ENCODE data around the gene ZNF664.
"Not testable (repeated sequence)": the region's sequence is repeated elsewhere in the genome, so short reads cannot be mapped to it uniquely, and the experiment has no call there.

ZNF664 gene

GRCh38 chr12:123946516-123947505 is 26.2 kb upstream of the ZNF664 start:
- not testable (repeated sequence) for H3K4me3 Mint-ChIP-seq; H3K27ac Mint-ChIP-seq; H3K9me3 Mint-ChIP-seq; H3K27me3 Mint-ChIP-seq (ENCODE audit: low read depth); H3K36me3 Mint-ChIP-seq (ENCODE audit: low read depth); H3K4me1 Mint-ChIP-seq (ENCODE audit: low read depth); DNase-seq (ENCODE audit: low spot score)

DNA sequence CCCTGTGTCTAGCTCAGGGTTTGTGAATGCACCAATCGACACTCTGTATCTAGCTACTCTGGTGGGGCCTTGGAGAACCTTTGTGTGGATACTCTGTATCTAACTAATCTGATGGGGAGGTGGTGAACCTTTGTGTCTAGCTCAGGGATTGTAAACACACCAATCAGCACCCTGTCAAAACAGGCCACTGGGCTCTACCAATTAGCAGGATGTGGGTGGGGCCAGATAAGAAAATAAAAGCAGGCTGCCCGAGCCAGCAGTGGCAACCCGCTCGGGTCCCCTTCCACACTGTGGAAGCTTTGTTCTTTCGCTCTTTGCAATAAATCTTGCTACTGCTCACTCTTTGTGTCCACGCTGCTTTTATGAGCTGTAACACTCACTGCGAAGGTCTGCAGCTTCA is 25.5 kb upstream of the ZNF664 start:
- not testable (repeated sequence) for H3K36me3 Mint-ChIP-seq (ENCODE audit: low read depth); H3K9me3 Mint-ChIP-seq; H3K4me3 Mint-ChIP-seq; DNase-seq (ENCODE audit: low spot score); H3K27me3 Mint-ChIP-seq (ENCODE audit: low read depth); H3K27ac Mint-ChIP-seq; H3K4me1 Mint-ChIP-seq (ENCODE audit: low read depth)

DNA sequence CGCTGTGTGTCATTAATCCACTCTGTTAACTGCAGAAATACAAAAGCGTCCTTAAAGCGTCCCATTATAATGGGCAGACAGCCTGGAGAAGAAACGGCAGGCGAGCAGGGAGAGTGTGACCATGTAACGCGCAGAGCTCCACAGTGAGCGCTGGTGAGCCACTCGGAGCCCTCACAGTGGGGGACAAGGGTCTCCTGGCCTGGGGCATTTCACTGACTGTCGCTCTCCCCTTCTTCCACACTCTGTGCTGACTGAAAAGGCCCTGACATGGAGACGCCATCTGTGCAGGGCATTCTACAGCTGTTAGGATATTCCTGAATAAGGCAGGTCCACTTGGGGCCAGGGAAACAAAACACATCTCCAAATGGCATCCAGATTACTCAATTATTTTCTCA is 24.6 kb upstream of the ZNF664 start:
- Mint-ChIP-seq H3K4me3 (no peak overlapping the region), H3K4me1 (ENCODE audit: low read depth) (no peaks in the 10 kb centered on the region), H3K36me3 (ENCODE audit: low read depth) (no peaks in the 10 kb centered on the region), H3K9me3 (no peaks in the 10 kb centered on the region), H3K27me3 (ENCODE audit: low read depth) (no peaks in the 10 kb centered on the region), H3K27ac (no peak overlapping the region)
- DNase-seq (ENCODE audit: low spot score) = no peak

DNA sequence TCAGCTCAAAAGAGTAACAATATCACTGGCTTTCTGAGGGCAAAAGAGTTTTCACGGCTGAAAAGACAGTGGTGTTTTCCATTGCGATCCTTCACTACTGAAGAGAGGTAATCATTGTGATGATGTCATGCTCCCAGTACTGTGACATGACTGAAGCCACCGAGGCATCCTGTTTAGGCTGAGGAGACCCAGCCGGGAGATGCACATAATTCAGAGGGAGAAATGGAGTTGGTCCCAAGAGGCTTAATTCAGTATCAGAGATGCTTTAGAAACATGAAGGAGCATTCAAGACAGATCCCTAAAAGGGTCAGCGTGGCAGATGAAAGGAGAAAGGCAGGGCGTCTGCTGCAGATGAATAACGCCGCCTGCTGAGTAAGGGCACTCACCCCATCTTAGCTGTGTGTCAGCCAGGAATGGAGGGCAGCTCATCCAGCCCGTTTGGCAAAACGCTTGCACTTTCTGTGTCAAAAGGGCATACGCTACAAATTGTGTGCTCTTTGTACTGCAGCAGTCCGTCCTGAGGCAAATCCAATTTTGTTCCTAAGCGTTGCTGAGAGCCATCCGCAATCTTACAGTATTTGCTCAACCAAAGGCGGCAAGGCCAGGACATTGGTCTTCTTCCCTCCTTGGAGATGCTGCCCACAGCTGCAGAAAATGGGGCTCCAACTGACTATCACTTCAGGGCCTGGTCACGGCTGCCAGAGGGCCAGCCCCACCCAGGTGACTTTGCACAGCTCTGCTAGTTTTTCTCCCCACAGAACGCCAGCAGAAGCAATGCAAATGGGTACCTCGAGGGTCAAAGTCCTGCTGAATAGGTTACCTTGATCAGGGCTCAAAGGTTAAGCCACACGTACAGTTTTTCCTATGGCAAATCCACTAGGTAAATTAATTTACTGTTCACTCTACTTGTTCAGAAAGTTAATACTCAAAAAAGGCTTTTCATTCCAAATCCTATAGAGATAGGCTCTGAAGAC is 23.9 kb upstream of the ZNF664 start:
- no peaks in the 10 kb centered on the region for H3K9me3 Mint-ChIP-seq
- no peak for DNase-seq (ENCODE audit: low spot score)
- no peaks in the 10 kb centered on the region for H3K36me3 Mint-ChIP-seq (ENCODE audit: low read depth)
- H3K4me1 Mint-ChIP-seq (ENCODE audit: low read depth) = no peaks in the 10 kb centered on the region
- H3K27me3 Mint-ChIP-seq (ENCODE audit: low read depth) = no peaks in the 10 kb centered on the region
- no peak overlapping the region for H3K27ac Mint-ChIP-seq
- H3K4me3 Mint-ChIP-seq = no peak overlapping the region

DNA sequence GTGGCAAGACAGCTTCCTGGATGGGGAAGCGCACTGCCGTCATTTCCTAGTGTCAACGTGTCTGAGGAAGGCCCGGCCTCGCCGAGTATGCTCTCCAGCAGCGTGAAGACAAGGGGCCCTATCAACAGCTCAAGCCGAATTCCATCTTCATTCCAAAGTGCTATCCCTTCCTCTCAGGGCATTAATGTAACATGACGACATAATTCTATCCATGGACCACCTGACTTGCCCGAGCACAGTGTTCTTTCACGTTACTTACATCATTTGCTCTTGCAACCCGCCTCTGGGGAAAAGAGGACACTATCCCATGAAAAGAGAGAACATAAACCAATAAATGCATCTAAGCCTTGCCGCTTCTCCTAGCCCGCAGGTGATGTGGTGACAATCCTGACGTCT is 23.2 kb upstream of the ZNF664 start:
- no peaks in the 10 kb centered on the region for H3K9me3 Mint-ChIP-seq
- H3K4me3 Mint-ChIP-seq = no peak overlapping the region
- H3K27me3 Mint-ChIP-seq (ENCODE audit: low read depth) = no peaks in the 10 kb centered on the region
- DNase-seq (ENCODE audit: low spot score) = no peak
- H3K27ac Mint-ChIP-seq = no peak overlapping the region
- H3K36me3 Mint-ChIP-seq (ENCODE audit: low read depth) = no peaks in the 10 kb centered on the region
- H3K4me1 Mint-ChIP-seq (ENCODE audit: low read depth) = no peaks in the 10 kb centered on the region

GRCh38 chr12:123950476-123951349 is 22.3 kb upstream of the ZNF664 start:
- no peak overlapping the region for H3K4me3 Mint-ChIP-seq
- H3K27me3 Mint-ChIP-seq (ENCODE audit: low read depth) = no peaks in the 10 kb centered on the region
- no peak for DNase-seq (ENCODE audit: low spot score)
- no peaks in the 10 kb centered on the region for H3K9me3 Mint-ChIP-seq
- H3K4me1 Mint-ChIP-seq (ENCODE audit: low read depth) = no peaks in the 10 kb centered on the region
- no peaks in the 10 kb centered on the region for H3K36me3 Mint-ChIP-seq (ENCODE audit: low read depth)
- no peak overlapping the region for H3K27ac Mint-ChIP-seq

DNA sequence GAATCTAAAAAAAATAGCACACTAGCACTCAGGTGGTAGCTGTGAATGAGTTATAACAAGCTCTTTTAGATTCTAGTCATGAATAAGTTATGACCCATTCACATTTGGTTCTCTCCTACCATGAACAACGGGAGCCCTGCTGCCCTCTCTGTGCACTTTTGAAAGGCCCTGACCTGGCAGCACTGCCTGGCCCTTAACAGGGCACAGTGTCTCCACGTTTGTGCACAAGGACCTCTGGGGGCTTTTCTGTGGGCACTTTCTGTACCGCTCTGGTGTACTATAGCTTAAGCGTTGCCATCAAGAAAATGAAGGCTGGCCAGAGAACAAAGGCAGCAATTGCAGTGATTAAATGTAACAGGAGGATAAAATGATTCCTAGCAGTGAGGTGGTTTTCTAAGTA is 21.5 kb upstream of the ZNF664 start:
- Mint-ChIP-seq H3K9me3 (no peaks in the 10 kb centered on the region), H3K27ac (no peak overlapping the region), H3K27me3 (ENCODE audit: low read depth) (no peaks in the 10 kb centered on the region), H3K36me3 (ENCODE audit: low read depth) (no peaks in the 10 kb centered on the region), H3K4me3 (no peak overlapping the region), H3K4me1 (ENCODE audit: low read depth) (no peaks in the 10 kb centered on the region)
- no peak for DNase-seq (ENCODE audit: low spot score)

GRCh38 chr12:123952037-123952436 is 21.0 kb upstream of the ZNF664 start:
- H3K27me3 Mint-ChIP-seq (ENCODE audit: low read depth) = no peaks in the 10 kb centered on the region
- H3K4me3 Mint-ChIP-seq = no peak overlapping the region
- DNase-seq (ENCODE audit: low spot score) = no peak
- H3K36me3 Mint-ChIP-seq (ENCODE audit: low read depth) = no peaks in the 10 kb centered on the region
- no peak overlapping the region for H3K27ac Mint-ChIP-seq
- H3K4me1 Mint-ChIP-seq (ENCODE audit: low read depth) = no peaks in the 10 kb centered on the region
- no peaks in the 10 kb centered on the region for H3K9me3 Mint-ChIP-seq

- no peaks in the 10 kb centered on the region for H3K36me3 Mint-ChIP-seq (ENCODE audit: low read depth)
- no peaks in the 10 kb centered on the region for H3K4me1 Mint-ChIP-seq (ENCODE audit: low read depth)
- H3K9me3 Mint-ChIP-seq = no peaks in the 10 kb centered on the region
- H3K4me3 Mint-ChIP-seq = no peak overlapping the region
- DNase-seq (ENCODE audit: low spot score) = no peak
- no peak overlapping the region for H3K27ac Mint-ChIP-seq
- H3K27me3 Mint-ChIP-seq (ENCODE audit: low read depth) = no peaks in the 10 kb centered on the region
Measured at GRCh38 chr12:123954647-123955350, 18.2 kb upstream of the ZNF664 start.

- Mint-ChIP-seq H3K4me1 (ENCODE audit: low read depth) (no peaks in the 10 kb centered on the region), H3K9me3 (no peaks in the 10 kb centered on the region), H3K4me3 (no peak overlapping the region), H3K36me3 (ENCODE audit: low read depth) (no peaks in the 10 kb centered on the region), H3K27ac (no peak overlapping the region), H3K27me3 (ENCODE audit: low read depth) (no peaks in the 10 kb centered on the region)
- no peak for DNase-seq (ENCODE audit: low spot score)
Measured at GRCh38 chr12:123956249-123956648, 16.8 kb upstream of the ZNF664 start.

DNA sequence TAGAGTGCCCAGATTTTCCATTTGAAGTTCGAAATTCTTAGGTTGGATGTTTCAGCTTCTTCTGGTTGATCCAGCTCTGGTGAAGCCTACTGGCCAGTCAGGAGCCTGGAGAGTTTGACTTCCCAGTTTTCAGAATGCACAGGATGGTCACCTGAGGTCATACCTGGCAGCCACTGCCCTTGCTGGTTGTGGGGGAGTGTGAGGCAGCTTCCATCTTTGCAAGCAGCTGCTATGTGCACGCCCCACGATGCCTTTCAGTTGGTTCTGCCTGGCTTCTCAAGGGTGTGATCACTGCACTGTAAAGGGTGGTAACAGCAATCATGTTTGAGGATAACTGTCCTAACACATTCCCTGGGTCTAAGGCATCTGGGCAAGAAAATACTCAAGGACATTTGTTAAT is 15.8 kb upstream of the ZNF664 start:
- H3K4me3 Mint-ChIP-seq = no peak overlapping the region

GRCh38 chr12:123958462-123958861 is 14.6 kb upstream of the ZNF664 start:
- Mint-ChIP-seq H3K4me1 (ENCODE audit: low read depth) (no peaks in the 10 kb centered on the region), H3K27ac (no peak overlapping the region), H3K4me3 (no peak overlapping the region), H3K9me3 (no peaks in the 10 kb centered on the region), H3K27me3 (ENCODE audit: low read depth) (peaks cover 7% of the 10 kb centered on the region), H3K36me3 (ENCODE audit: low read depth) (no peaks in the 10 kb centered on the region)
- no peak for DNase-seq (ENCODE audit: low spot score)

More for the DNA sequence above, 15.8 kb upstream of the ZNF664 start:
- Mint-ChIP-seq H3K27ac (no peak overlapping the region), H3K9me3 (no peaks in the 10 kb centered on the region), H3K36me3 (ENCODE audit: low read depth) (no peaks in the 10 kb centered on the region), H3K27me3 (ENCODE audit: low read depth) (no peaks in the 10 kb centered on the region), H3K4me1 (ENCODE audit: low read depth) (no peaks in the 10 kb centered on the region)
- DNase-seq (ENCODE audit: low spot score) = no peak

DNA sequence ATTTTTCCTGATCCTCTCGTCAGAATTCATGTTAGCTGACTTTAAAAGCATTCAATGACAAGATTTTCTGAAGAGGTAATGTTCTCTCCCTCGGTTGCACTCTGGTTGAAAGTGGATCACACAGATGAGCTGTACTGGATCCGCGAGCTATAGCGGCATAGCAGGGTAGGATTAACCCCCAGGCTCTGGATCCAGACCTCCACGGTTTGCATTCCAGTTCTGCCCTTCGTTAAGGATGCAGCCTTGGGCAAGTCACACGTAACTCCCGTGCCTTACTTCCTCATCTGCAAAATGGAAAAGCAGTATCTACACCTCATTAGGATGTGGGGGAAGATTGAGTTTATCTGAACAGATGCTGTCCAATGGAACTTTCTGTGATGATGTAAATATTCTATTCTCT is 14.1 kb upstream of the ZNF664 start:
- peaks cover 9% of the 10 kb centered on the region for H3K27me3 Mint-ChIP-seq (ENCODE audit: low read depth)
- no peaks in the 10 kb centered on the region for H3K9me3 Mint-ChIP-seq
- H3K27ac Mint-ChIP-seq = no peak overlapping the region
- H3K4me3 Mint-ChIP-seq = no peak overlapping the region
- H3K36me3 Mint-ChIP-seq (ENCODE audit: low read depth) = no peaks in the 10 kb centered on the region
- no peak for DNase-seq (ENCODE audit: low spot score)
- no peaks in the 10 kb centered on the region for H3K4me1 Mint-ChIP-seq (ENCODE audit: low read depth)
